ENCODE data around the gene CLBA1. TPM values are rescaled to one million over a fixed set of nuclear protein-coding genes. Genes with fewer than 3 reads are reported as not detected.

The CLBA1 gene
- total RNA-seq, 6 experiments from 2014 or later: 1.5 to 3.3 (median 2.5) TPM

DNA sequence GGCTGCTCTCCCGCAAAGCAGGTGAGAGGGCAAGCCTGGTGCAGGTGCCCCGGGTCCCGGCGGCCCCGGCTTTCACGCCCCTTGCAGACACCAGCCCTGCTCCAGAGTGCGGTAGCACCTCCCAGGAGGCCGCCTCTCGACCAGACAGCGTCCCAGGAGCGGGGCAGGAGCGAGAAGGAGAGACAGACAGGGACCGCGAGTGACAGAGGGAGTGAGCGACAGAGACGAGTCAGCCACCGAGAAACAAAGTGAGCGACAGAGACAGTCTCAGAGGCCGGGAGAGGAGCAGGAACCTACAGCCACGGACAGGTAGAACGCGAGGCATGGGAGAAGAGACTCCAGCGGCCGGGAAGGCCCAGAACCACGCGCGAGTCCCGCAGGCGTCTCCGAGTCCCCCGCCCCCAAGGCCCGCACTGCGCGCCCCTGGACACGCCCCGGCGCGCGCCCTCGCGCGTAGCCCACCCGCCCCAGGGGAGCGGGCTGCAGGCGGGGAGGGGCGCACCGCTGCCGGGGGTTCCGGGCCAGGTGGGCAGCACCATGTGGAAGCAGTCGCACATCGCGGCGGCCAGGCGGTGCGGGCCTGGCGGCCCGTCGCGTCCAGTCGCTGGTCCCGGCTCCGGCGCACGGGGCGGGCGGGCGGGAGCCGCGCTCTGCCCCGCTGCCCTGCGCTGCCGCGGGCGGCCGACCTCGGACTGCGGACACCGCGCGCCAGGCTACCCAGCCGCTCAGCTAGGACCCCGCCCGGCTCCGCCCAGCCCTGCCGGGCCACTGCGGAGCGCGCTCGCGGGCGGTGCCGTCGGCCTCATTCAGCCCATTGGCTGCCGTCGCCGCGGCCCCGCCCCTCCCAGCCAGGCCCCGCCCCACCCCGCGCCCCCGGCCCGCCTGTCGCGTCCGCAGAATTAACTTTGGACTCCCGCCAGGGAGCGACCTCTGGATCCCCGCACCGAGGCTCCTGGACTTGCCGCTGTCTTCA lies 7.6 kb upstream of the CLBA1 start, which contains the start of gene AHNAK2:
Gene AHNAK2, minus strand, starts transcription at position 694 of the 973 bp plus-strand sequence. Its CDS starts 137 bp downstream, at position 557.
- no peaks in the 10 kb centered on the region for H3K36me3 ChIP-seq
- H3K9me3 ChIP-seq: no peaks in the 10 kb centered on the region
- peaks cover 0 to 23% (median 1%) of the 10 kb centered on the region in 4 donors for H3K4me1 ChIP-seq
- H3K4me3 ChIP-seq: peak within 1 kb of the TSS; percentile 46 to 63 (median 47)
- WGBS (ENCODE audit: insufficient coverage, low coverage, low lambda C conversion rate, missing lambda C conversion rate): 8% methylated on average over 27 of the region's 111 CpGs
- ATAC-seq: peak; percentile 66 to 80 (median 76)
- peak; percentile 82 to 90 (median 85) for DNase-seq
- peak within 1 kb of the TSS in 1 of 3 donors; percentile 57 for H3K27ac ChIP-seq
- intact Hi-C loops (cut with DNase I): loop anchor here (5.0 kb wide), 1 partner anchor 64 kb away; no protein-coding TSS in a partner anchor
- TF ChIP-seq, protein P1, sequence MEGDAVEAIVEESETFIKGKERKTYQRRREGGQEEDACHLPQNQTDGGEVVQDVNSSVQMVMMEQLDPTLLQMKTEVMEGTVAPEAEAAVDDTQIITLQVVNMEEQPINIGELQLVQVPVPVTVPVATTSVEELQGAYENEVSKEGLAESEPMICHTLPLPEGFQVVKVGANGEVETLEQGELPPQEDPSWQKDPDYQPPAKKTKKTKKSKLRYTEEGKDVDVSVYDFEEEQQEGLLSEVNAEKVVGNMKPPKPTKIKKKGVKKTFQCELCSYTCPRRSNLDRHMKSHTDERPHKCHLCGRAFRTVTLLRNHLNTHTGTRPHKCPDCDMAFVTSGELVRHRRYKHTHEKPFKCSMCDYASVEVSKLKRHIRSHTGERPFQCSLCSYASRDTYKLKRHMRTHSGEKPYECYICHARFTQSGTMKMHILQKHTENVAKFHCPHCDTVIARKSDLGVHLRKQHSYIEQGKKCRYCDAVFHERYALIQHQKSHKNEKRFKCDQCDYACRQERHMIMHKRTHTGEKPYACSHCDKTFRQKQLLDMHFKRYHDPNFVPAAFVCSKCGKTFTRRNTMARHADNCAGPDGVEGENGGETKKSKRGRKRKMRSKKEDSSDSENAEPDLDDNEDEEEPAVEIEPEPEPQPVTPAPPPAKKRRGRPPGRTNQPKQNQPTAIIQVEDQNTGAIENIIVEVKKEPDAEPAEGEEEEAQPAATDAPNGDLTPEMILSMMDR (IDR thresholded peaks at IDR 0.05): no peak
- TF ChIP-seq POLR2A (IDR thresholded peaks at IDR 0.05): peak; percentile 73
- no peaks in the 10 kb centered on the region for H3K27me3 ChIP-seq

DNA sequence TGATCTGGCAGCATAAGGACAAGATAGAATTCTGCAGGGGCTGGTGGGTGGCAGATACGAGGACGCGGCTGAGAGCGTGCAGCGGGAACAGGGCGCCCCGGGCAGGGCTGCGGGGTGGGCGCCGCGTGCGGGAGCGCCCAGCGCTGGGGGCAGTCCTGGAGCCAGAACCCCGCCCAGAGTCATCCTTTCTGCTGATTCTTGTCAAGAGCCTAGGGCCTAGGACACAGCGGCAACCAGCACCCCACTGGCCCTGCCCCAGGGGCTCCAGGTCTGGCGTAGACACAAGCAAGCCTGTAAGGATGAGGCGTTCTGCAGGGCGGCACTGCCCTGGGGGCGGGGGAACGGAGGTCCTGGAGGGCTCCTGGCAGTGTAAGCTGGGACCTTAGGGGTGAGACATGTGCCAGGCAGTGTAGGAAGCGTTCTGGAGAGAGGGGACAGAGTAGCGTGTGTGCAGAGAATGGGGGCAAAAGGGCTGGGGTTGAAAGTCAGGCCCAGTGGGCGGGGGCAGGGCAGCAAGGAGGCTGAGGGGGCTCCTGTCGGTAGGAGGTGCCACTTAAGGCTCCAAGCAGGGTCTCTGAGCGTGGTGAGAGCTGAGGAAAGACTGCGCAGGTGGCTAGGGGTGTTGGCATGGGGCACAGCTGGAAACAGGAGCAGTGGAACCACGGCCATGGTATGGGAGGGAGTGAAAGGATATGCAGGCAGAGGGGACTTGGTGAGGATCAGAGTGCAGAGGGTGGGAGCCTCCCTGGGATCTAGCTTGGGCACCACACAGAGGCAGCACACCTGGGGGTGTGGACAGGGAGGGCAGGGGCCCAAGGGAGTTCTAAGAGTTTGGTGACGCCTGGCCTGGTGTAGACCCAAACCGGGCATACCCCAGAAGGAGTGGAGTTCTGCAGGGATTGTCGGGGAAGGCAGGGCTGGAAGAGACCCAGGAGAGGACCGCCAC lies 6.6 kb upstream of the CLBA1 start:
- Histone ChIP-seq H3K27me3 (no peaks in the 10 kb centered on the region), H3K27ac (peak overlapping the region in 1 of 3 donors; percentile 57), H3K4me3 (peak overlapping the region in 1 of 3 donors; percentile 63), H3K36me3 (no peaks in the 10 kb centered on the region), H3K9me3 (no peaks in the 10 kb centered on the region), H3K4me1 (peaks cover 0 to 23% (median 1%) of the 10 kb centered on the region in 4 donors)
- intact Hi-C loops (cut with DNase I): loop anchor here (5.0 kb wide), 1 partner anchor 63 kb away; no protein-coding TSS in a partner anchor
- ATAC-seq (no peak), DNase-seq (peak in 1 of 3 donors; percentile 46)
- 73% methylated on average over 8 of the region's 32 CpGs for WGBS (ENCODE audit: insufficient coverage, low coverage, low lambda C conversion rate, missing lambda C conversion rate)
- TF ChIP-seq, protein P1 (IDR thresholded peaks at IDR 0.05): no peak
- TF ChIP-seq POLR2A (IDR thresholded peaks at IDR 0.05): no peak

DNA sequence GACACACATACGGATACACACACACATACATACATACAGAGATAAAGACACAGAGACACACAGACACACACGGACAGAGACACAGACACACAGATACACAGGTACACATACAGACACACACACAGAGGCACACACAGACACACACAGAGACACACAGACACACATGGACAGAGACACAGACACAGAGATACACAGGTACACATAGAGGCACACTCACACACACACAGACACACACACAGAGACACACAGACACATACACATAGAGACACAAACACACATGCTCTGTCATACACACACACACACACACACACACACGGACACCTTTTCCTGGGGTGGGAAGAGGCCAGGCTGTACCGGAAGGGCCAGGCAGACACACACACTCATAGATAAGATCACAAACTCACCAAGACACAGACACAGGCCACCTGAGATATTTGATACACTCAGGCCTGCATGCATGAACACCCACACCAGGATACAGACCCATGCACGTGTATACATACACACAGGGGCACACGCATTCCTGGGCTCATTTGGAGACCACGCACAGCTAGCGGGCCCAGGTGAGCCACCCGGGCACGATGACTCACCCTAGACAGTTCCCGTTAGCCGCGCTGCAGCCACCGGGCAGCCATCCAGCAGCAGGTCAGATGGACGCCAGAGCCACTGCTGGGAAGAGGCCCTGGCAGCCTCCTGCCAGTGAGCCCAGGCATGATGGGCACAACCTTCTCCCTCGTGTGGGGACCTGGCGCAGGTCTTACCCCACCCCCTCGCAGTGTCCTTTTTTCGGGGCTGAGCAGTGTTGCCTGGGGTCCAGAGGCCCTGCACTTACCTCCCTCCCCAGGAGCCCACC lies 5.6 kb upstream of the CLBA1 start:
- ATAC-seq (peak; percentile 69 to 76 (median 73)), DNase-seq (peak; percentile 91)
- H3K27me3 ChIP-seq: no peaks in the 10 kb centered on the region
- peaks cover 0 to 23% (median 1%) of the 10 kb centered on the region in 4 donors for H3K4me1 ChIP-seq
- no peaks in the 10 kb centered on the region for H3K36me3 ChIP-seq
- intact Hi-C loops (cut with DNase I): loop anchor here (5.0 kb wide), 1 partner anchor 62 kb away; no protein-coding TSS in a partner anchor
- TF ChIP-seq POLR2A (IDR thresholded peaks at IDR 0.05): peak; percentile 74
- TF ChIP-seq, protein P1 (IDR thresholded peaks at IDR 0.05): no peak
- 65% methylated on average over 4 of the region's 19 CpGs for WGBS (ENCODE audit: insufficient coverage, low coverage, low lambda C conversion rate, missing lambda C conversion rate)
- no peaks in the 10 kb centered on the region for H3K9me3 ChIP-seq
- peak overlapping the region; percentile 39 to 65 (median 44) for H3K27ac ChIP-seq
- no peak overlapping the region for H3K4me3 ChIP-seq
